Limb (tissue), 2 donors: ENCODE measurements around the gene VLDLR.
"Not testable (repeated sequence)": the region's sequence is repeated elsewhere in the genome, so short reads cannot be mapped to it uniquely, and the experiment has no call there.

Experiments
- DNase-seq, 2 donors: peaks; one replicate each; pipeline ENCODE4 v3.0.0-alpha.2; 2016; ENCODE audit errors: extremely low spot score in 2 of 2

VLDLR gene

DNA sequence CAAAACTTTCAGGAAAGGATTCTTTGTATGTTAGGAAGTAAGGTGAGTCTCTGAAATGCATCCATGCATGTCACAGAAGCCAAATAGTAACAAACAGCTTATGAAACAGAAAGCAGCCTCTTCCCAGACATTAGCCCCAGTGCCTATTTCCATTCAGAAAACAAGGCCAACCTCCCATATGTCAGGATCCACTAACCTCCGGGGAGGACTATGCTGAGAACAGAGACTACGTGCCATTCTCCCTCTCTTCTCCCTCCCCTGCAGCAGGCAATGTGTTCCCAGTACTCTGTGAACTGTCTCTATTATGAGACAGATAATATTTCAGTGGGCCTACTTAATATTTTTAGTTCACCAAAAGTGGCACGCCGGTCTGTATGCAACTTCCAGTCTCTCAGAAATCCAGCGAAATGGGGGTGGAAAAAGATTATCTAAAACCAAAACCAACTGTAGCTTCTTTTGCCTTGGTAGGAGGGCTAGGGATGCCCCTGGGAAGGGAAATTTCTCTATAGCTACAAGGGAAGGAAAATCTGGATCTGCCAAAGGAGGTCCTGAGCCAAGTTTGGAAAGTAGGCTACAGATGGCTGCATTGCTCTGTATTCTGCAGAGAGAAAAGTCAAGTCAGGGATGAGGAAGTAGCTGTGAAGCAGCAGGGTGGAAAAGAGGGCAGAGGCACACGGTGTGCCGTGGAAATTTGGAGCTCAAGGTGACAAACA lies 42.0 kb downstream of the VLDLR start:
- DNase-seq: peak; percentile 18 to 27

DNA sequence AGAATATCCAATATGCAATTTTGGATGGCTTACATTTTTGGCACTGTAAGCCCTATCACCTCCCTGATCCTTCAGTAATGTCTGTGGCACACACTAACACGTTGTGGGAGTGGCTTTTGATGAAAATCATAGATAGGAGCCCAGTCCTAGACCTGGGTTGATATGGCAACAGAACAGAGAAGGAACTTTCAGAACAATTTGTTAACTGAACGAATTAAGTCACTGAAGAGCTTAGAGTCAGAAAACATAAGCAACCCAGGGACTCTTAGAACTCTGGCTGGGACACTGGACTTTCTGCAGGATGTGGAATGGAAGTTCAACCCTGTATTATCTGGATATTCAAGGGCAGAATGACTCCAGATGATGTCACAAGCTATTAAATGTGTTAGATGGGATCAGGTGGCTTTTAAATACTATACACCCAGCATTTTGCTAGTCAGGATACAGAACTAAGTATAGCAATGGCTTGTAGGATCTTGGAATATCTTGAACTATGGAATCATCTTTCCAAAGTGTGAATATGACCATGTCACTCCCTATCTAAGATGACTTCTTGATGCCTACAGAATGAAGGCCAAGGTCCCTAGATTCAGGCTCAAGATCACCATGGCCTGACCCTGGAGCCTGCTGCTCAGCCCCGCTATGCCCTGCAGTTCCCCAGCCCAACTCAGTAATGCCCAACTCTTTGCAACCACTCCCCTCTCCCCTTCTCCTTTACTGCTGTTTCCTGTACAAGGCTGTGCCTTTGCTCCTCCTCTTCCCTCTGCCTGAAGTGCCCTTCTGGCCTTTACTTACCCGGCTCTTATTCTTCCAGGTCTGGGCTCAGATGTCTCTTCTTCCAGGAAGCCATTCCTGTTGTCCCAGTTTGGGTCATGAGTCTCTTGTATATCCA lies 42.8 kb downstream of the VLDLR start:
- DNase-seq: no peak

DNA sequence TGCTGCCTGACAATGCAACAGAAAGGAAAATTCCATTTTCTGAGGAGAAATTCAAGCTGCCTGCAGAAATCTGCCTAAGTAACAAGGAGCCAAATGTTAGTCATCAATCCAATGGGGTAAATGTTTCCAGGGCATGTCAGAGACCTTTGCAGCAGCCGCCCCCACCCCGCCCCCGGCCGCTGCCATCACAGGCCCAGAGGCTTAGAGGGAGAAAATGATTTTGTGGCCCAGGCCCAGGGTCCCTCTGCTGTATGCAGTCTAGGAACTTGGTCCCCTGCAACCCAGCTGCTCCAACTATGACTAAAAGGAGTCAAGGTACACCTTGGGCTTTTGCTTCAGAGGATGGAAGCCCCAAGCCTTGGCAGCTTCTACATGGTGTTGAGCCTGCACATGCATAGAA lies 45.0 kb downstream of the VLDLR start:
- no peak for DNase-seq

DNA sequence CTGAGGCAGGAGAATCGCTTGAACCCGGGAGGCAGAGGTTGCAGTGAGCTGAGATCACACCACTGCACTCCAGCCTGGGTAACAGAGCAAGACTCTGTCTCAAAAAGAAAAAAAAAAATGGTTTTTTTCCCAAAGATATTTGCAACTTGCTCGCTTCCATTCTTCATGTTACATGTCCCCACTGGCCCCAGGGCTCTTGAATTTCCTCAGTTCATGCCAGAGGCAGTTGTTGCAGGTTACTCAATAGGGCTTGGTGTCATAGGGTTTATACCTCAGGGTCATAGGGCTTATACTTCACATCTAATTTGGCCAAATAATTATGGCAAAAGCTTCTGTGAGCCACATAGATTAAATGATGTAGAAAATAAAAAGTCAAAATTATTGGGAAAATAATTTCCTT lies 51.6 kb downstream of the VLDLR start:
- no peak for DNase-seq

DNA sequence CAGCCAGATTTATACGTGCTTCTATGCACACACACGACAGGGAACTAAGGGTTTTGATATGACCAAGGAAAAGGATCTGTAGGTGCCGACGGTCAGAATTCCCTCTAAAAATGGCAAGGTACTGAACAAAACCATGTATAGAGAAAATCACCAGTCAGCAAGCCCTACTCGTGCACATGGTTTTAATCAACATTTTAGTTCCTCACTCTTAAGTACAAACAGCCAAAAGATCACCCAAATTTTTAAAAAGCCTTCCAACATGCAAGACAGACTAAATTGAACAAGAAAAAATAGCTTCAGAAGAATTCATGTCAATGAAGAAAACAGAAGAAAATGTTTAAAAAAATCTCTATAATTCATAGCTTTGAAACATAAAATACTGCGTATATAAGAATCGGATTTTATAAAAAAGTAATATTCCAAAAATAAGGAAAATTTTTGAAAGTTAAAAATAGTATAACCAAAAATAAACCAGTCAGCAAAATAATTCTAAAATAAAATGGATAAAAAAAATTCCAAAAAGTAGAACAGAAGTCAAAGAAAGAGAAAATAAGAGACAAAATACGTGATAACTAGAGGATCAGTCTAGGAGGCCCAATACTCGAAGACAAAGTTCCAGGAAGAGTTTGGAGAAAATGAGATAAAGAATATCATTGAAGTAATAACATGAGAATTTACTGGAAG lies 52.7 kb downstream of the VLDLR start:
- no peak for DNase-seq

DNA sequence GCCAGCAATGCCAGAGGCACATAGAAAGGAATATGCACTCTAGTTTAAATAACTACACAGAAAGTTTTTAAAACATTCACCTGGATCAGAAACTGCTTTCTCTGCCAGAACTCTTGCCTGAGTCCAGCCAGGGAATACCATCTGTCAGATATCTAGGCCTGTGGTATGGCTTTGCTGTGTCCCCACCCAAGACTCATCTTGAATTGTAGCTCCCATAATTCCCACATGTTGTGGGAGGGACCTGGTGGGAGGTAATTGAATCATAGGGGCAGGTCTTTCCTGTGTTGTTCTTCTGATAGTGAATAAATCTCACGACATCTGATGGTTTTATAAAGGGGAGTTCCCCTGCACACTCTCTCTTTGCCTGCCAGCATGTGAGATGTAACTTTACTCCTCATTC lies 54.2 kb downstream of the VLDLR start:
- no peak for DNase-seq

DNA sequence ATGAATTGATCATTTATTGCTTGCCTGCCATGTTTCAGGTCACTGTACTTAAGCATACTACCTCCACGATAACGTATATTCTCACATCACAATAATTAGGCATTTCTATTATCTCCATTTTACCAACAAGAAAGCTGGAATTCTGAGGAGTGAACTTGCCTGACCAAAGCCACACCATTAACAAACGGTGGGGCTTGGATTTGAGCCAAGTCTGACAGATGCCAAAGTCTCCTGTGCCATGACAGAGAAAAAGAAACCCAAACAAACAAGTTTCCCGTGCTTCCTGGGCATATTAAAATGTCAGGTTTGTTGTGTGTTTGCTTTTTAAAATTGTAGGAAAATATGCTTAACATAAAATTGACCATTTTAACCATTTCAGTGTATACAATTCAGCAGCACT lies 54.9 kb downstream of the VLDLR start:
- no peak for DNase-seq

DNA sequence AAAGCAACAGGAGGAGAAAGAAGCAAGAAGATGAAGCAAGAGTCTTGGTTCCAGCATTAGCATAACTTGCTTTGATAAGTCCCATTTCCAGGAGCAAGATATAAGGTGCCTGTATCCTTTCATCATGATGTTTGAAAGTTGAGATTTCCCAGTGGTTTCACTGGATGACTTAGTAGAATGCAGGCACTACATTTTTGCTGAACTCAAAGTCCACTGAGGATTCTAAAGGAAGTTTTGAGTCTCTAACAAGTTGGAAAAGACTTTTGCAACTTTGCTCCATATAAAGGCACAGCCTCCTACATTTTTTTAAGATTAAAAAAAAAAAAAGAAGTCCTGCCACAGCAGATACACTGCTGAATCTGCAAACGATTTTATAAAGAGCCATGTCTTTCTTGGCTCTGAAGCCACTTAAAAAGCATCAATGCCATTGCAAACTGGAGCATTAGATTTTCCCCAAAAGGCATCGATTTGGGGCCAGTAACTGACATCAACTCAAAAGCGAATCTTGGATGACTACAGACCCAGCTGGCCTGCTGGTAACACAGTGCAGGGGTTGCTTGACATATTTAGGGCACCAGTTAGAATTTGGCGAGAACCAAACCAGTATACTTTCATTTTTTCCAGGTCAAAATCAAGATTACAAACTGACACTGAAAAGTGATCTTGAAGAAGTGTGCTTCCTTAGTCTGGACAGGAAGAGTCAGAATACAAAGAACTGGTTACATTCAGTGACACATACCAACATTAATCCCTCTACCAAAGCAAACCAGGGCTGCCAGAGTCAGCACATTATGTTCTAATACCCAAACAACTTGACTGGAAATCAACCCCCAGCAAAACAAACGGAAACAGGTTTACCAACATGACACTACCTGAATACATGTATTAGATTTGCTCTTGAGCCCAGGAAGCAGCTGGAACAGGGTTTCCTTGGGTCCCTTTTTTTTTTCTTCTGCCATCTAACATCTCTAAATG lies 56.6 kb downstream of the VLDLR start:
- DNase-seq: no peak

DNA sequence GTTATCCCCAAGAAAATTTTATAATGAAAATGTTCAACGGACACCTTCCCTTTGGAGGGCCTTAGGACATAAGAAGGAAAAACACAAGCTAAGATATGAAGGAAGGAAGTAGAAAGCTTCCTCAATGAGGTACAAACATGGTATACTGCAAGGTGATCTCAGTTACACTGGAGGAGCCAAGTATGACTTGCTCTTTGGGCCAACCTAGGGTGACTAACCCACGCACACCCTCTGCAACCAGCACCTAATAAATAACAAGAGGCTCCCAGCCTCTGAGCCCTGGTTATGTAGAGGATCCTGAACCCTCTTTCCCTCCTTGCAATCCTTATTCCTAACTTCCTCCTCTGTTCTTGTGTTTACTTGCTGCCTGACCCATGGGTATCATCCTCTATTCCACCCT lies 57.4 kb downstream of the VLDLR start:
- DNase-seq: no peak

DNA sequence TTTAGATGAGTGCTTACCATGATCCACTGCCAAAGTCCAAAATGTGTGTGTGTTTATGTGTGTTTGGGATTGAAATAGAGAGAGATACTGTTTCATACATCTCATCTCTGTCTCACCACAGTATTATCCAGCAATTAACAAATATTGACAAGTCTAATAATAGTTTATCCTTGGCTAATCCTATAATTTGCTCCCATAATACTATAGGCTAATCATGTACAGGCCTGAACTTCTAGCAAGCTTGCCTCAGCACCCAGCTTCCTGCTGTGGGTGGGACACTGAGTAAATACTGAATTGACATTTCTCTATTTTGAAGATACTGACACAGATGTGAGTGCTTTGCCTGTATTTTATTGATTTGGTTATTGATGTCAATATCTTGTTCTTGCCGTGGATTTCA lies 60.4 kb downstream of the VLDLR start:
- DNase-seq: no peak

DNA sequence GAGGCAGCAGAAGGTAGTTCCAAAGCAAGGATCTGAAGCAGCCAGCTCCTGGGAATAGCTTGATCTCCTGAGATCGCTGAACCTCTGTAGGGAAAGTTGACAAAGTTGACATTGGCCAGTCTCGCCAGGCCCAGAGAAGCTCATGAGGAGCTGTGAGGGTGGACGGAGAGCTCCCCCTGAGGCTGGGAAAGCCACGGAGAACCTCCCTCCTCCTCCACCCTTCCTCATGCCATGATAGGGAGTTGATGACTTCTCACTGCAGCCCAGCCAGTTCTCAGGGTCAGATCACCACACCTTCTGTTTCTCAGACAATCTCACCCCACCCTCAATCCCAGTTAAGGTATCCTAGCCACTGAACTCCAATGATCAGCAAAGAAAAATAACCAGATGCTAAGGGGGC lies 65.3 kb downstream of the VLDLR start:
- no peak for DNase-seq

DNA sequence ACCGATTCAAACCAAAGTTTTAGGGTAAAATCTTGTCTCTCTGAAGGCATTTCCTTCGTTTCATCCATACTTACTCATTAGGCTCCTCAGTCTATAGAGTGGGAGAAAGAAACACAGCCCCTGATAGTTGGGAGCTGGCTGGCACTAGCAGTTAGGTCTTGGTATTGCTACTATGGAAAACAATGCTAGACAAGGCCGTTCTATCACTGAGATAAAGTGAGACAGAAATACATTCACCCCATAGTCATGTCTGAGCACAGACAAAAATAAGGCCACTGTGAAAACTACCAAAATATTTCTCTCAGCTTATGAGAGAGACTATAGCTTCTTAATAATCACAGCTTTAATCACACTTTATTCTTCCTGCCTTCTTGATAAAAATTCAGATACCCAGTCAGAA lies 67.0 kb downstream of the VLDLR start:
- no peak for DNase-seq

DNA sequence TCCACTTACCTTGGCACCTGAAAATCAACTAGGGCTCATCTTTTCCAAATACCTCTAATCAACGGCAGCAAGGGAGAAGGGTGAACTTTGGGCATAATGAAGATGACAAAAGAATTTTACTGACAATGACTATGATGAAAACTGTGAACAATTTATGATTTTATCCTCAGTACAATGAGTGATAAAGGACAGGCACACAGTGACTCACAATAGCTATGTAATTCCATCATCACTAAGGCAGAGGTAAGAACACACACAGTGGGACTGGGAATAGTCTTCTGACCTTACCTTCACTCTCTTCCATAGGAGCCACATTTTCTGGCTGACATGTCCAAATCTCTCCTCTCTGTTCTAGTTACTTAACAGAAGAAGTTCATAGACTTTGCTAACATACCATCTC lies 69.6 kb downstream of the VLDLR start:
- DNase-seq: no peak

DNA sequence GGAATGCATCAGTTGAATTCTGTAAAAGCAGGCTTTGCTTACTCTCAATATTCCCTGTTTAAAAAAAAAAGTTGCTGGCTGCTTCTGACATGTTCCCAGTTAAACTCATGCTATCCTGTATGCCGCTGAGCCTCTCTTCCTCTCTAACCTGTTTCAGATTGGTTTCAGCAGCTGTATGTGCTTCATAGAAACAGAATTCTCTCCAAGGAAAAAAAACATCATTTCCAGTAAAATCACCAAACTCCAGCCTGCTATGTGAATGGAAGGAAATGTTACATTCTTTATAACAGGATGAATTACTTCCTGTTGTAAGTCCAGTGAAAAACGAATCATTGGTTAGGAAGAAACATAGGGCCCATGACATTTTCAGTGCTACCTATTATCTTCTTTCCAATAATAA lies 70.0 kb downstream of the VLDLR start:
- DNase-seq: peak in 1 of 2 donors; percentile 55

DNA sequence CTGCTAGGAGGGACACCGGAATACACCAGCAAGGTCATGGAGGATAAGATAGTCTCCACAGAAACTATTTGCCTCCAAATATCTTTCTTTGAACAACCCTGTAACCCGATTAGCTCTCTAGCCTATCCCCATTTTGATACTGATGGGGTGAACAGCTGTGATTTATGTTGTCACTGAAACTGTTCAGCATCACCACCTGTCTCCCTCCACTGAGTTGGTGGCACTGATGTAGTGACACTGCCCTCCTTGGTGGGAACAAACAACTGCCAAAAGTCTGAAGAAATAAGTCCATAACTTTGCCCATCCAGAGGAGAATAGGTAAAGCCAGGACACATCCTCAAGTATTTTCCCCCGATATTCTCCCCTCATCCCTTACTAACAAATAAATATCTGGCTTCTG lies 71.5 kb downstream of the VLDLR start:
- DNase-seq: no peak

DNA sequence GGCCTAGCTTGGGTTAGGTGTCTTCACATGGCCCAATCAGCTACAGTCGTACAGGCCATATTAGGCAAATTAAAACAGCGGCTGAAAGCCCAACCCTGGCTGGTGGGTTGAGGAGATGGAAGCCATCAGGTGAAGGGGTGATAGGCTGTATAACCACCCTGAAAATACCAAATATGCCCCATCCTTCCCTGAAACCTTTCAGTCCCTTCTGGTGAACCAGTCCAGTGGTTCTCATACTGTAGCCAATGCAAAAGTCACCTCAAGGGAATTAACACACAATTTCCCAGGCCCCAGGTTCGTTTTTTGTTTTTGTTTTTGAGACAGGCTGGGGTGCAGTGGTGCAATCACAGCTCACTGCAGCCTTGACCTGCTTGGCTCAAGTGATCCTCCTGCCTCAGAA lies 75.9 kb downstream of the VLDLR start:
- DNase-seq: no peak

DNA sequence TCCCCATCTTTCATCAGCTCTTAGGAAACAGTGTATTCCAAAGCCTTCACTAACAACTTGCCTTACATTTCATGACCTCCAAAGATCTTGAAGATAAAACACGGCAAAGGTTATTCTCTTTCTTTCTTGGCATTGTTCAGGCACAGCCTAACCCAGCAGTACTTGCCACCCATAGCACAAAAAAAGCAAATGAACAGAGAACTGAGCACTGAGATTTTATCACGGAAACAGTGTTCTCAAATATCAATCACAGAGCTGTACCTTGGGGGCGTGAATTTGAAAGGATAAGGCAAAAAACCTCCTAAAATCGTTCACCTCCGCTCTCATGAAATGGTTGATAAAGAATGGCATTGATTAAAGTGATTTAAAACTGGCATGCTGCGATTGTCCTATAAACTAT lies 78.8 kb downstream of the VLDLR start:
- no peak for DNase-seq

DNA sequence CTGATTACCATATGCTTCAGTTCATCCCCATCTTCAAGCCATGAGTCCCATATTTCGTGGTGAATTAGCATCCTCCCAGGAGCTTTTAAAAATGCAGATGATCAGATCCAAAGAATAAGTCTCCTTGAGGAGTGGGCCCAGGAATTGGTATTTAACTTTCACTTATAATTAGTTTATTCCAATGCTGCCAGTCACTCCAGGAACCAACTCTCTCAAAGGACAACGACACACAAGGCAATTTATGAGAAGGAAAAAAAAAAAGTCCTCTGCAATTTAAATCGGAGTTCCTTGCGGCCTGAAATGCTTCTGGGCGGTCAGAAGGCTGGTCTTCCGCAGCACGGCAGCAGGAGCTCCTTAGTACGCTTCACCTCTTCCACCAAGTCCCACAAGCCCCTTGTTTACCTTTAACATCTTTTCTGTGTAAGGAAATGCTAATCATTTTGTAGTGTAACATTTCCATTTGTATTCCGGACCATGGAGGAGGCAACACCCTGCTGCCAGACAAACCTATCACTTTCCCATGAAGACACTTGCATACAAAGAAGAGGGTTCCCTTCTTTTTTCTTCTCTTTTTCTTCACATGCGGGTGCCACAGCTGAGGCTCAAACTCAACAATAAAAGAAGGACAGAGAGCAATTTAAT lies 79.4 kb downstream of the VLDLR start:
- DNase-seq: no peak

DNA sequence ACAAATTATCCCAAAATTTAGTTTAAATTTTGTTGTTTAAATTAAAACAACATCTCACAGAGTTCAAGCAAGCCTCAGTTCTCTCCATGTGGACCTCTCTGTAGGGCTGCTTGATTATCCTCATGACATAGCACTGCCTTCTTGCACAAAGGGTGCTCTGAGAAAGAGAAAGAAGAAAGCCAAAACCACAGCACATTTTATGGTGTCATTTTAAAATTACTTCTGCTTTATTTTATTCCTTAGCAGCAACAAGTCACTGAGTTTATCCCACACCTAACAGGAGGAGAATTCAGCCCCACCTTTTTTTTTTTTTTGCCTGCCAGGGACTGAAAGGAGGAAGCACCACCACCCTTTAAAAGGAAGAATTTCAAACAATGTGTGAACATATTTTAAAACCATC lies 82.9 kb downstream of the VLDLR start:
- no peak for DNase-seq

DNA sequence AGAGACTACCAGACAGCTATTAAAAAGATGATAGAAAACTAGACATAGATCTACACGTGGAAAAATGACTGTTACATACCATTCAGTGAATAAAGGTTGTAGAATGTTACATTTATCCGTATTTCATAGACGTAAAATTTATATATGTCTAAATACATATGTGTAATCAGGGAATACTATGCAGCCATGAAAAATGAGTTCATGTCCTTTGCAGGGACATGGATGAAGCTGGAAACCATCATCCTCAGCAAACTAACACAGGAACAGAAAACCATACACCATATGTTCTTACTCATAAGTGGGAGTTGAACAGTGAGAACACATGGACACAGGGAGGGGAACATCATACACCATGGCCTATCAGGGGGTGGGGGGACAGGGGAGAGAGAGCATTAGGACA lies 85.7 kb downstream of the VLDLR start:
- DNase-seq: not testable (repeated sequence)
